Loucy (cell line): Measurements from ENCODE around the gene SETD3.

Experiments
- EZH2phosphoT487 ChIP-seq: fragments of 200-600 bp; IDR thresholded peaks from 2 replicates; pipeline ENCODE4 v1.6.1; 2018; ENCODE audit warnings: antibody characterized with exemption, mild to moderate bottlenecking, moderate library complexity, borderline replicate concordance
- TF ChIP-seq, protein P1 (sequence below): fragments of 200-600 bp; sonication (generic); conservative IDR thresholded peaks from 2 replicates; pipeline ENCODE4 v1.5.1; 2014; ENCODE audit warnings: mild to moderate bottlenecking, antibody characterized with exemption, low read length

DNA sequence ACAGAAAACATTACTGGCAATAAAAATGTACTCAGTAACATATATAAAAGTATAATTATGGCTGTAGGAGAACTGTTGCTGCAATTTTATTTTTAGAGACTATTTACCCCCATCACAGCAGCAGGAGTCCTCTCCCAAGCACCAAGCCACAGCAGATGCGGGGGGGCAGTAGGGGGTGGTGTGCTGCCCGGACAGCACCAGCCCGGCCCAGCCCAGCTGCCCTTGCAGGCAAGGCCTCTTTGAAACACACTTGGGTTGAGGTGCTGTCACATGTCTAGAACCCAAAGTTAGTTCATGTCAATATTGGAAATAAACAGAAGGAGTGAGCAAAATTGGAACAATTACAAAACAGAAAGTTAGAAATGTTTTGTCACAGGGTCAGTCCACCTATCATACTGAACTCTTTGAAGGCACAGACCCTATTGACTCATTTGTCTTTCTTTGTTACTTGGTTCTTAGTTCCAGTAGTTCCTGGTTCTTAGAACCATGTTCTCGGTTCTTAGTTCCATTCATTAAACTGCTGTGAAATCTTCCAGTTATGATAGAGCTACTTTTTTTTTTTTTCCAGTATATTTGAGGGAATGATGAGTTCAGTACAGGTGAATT is 23.3 kb upstream of the SETD3 start:
- TF ChIP-seq, protein P1, sequence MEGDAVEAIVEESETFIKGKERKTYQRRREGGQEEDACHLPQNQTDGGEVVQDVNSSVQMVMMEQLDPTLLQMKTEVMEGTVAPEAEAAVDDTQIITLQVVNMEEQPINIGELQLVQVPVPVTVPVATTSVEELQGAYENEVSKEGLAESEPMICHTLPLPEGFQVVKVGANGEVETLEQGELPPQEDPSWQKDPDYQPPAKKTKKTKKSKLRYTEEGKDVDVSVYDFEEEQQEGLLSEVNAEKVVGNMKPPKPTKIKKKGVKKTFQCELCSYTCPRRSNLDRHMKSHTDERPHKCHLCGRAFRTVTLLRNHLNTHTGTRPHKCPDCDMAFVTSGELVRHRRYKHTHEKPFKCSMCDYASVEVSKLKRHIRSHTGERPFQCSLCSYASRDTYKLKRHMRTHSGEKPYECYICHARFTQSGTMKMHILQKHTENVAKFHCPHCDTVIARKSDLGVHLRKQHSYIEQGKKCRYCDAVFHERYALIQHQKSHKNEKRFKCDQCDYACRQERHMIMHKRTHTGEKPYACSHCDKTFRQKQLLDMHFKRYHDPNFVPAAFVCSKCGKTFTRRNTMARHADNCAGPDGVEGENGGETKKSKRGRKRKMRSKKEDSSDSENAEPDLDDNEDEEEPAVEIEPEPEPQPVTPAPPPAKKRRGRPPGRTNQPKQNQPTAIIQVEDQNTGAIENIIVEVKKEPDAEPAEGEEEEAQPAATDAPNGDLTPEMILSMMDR, result no peak
- no peak for TF ChIP-seq EZH2phosphoT487
